Tibial nerve (tissue), 4 donors: ENCODE data around the gene CFAP54.

Experiments used
- CTCF ChIP-seq, 5 experiments: fragments of 200-600 bp in 3 of 5; fragments of 450-650 bp in 2 of 5; sonication (generic) in 3 of 5; IDR thresholded peaks; one replicate each; pipeline ENCODE4 v1.5.1; 2016 to 2019; ENCODE audit warnings: antibody characterized with exemption in 5 of 5, mild to moderate bottlenecking in 3 of 5, moderate library complexity in 2 of 5
- EP300 ChIP-seq, 2 donors: sonication (generic); formaldehyde crosslinking; IDR thresholded peaks; one replicate each; pipeline ENCODE4 v1.6.1; 2017; ENCODE audit warnings: antibody characterized with exemption in 2 of 2, mild to moderate bottlenecking in 1 of 2
- POLR2A ChIP-seq, 2 donors: fragments of 450-650 bp; IDR thresholded peaks; one replicate each; pipeline ENCODE4 v1.6.1; 2017; ENCODE audit warnings: antibody characterized with exemption in 2 of 2, mild to moderate bottlenecking in 2 of 2, moderate library complexity in 2 of 2

- TF ChIP-seq POLR2A (IDR thresholded peaks at IDR 0.05) (no peak), CTCF (IDR thresholded peaks at IDR 0.05) (no peak), EP300 (IDR thresholded peaks at IDR 0.05) (no peak)
Measured at GRCh38 chr12:96441816-96442215, 47.6 kb upstream of the CFAP54 start.
